Hepatocyte (in vitro differentiated cells): ENCODE data around the gene PROX2.

Source experiments
- CTCF ChIP-seq: fragments of 200-600 bp; sonication (generic); IDR thresholded peaks from 2 replicates; pipeline ENCODE4 v1.5.1; 2016; ENCODE audit warnings: antibody characterized with exemption, mild to moderate bottlenecking; ENCODE audit not compliant: poor library complexity
- EZH2 ChIP-seq: fragments of 200-600 bp; sonication (generic); IDR thresholded peaks from 2 replicates; pipeline ENCODE4 v1.6.1; 2016; ENCODE audit warnings: antibody characterized with exemption, mild to moderate bottlenecking, borderline replicate concordance
- EZH2phosphoT487 ChIP-seq: fragments of 200-600 bp; sonication (generic); IDR thresholded peaks from one replicate; pipeline ENCODE4 v1.6.1; 2018; ENCODE audit warnings: antibody characterized with exemption, mild to moderate bottlenecking, low read depth, moderate library complexity; ENCODE audit not compliant: unreplicated experiment, severe bottlenecking

GRCh38 chr14:74908861-74909341 lies 33.0 kb upstream of the PROX2 start:
- TF ChIP-seq CTCF = no peak
- no peak for TF ChIP-seq EZH2phosphoT487
- TF ChIP-seq EZH2 = no peak
